ENCODE data around the gene MGAT3.
"Not testable (repeated sequence)": the region's sequence is repeated elsewhere in the genome, so short reads cannot be mapped to it uniquely, and the experiment has no call there.

MGAT3 gene

DNA sequence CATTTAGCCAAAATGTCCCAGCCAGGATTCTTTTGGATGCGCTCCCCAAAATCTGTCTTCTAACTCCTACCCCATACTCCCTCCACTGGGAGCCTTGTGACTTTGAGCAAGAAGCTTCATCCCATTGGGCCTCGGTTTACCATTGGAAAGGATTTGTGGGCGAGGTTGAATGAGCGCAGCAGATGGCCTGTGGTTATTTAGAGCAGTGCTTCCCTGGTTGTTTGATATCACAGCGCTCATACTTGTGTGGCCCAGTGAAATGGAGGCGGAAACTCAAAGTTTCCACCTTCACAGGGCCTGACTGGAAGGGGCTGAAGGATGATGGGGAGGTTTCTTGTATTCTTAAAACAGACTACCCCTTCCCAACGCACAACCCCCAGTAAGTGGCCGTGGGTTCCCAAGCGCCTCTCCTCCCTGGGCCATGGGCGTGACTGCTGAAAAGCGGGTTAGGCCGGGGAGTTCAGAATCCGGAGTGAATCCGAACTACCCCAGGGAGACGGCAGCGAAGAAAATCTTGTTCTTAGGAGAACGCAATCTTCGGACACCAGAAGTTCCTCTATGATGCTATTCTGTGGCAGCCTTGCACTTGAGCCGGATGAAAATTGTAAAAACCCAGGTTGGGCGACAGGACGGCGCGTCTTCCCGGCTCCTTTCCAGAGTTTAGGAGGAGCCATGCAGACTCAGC, 62.3 kb downstream of the MGAT3 start:
- no peak for DNase-seq

DNA sequence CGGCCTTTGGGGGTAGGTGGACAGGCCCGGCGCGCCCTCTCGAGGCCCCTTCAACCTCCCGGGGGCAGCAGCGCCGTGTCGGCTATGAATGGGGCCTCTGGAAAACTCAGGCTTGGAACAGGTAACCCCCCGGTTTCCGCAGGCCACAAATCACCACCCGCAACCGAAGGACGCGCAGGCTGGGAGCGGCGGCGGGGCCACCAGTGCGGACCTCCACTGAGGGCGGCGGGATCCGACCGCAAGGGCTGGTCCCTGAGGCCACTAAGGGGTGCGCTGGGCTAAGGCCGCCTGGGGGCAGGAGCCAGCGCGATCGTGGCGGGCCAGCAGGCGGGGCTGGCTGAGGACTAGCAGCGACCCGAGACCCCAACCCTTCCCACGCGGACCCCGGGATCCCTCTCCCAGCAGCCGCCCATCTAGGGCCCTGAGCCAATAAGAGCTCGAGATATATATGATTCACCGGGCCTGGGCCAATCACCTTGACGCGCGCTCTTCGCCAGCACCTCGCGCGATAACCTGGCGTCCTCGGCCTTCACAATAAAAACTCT, 62.9 kb downstream of the MGAT3 start:
- peak; percentile 90 for DNase-seq

DNA sequence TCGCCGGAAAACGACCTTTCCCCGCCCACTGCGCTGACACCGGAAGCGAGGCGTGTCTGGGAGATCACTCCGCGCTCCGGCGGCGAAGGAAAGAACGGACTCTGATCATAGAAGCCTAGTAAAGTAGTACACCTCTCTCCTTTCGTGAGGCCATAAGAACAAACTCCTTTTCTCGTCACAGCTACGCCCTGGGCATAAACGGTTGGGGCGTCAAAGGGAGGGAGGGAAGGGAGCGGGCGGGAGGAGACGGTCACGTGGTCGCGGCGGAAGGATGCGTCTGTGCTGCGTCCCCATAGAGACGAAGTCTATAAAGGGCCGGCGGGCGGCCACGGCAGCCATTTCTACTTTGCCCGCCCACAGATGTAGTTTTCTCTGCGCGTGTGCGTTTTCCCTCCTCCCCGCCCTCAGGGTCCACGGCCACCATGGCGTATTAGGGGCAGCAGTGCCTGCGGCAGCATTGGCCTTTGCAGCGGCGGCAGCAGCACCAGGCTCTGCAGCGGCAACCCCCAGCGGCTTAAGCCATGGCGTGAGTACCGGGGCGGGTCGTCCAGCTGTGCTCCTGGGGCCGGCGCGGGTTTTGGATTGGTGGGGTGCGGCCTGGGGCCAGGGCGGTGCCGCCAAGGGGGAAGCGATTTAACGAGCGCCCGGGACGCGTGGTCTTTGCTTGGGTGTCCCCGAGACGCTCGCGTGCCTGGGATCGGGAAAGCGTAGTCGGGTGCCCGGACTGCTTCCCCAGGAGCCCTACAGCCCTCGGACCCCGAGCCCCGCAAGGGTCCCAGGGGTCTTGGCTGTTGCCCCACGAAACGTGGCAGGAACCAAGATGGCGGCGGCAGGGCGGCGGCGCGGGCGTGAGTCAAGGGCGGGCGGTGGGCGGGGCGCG, 63.7 kb downstream of the MGAT3 start, which contains the start of gene ATF4:
TSS of gene ATF4 (plus strand) at position 337 of the 880 bp plus-strand sequence. CDS start 884 bp downstream, outside the sequence.
- DNase-seq, result peak; percentile 59

DNA sequence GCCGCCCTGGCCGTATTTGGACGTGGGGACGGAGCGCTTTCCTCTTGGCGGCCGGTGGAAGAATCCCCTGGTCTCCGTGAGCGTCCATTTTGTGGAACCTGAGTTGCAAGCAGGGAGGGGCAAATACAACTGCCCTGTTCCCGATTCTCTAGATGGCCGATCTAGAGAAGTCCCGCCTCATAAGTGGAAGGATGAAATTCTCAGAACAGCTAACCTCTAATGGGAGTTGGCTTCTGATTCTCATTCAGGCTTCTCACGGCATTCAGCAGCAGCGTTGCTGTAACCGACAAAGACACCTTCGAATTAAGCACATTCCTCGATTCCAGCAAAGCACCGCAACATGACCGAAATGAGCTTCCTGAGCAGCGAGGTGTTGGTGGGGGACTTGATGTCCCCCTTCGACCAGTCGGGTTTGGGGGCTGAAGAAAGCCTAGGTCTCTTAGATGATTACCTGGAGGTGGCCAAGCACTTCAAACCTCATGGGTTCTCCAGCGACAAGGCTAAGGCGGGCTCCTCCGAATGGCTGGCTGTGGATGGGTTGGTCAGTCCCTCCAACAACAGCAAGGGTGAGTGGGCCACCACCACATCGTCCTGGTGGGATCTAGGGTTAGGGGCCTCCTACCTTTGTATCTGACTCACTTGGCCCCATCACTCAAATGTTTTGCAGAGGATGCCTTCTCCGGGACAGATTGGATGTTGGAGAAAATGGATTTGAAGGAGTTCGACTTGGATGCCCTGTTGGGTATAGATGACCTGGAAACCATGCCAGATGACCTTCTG, 64.5 kb downstream of the MGAT3 start:
- not testable (repeated sequence) for DNase-seq

DNA sequence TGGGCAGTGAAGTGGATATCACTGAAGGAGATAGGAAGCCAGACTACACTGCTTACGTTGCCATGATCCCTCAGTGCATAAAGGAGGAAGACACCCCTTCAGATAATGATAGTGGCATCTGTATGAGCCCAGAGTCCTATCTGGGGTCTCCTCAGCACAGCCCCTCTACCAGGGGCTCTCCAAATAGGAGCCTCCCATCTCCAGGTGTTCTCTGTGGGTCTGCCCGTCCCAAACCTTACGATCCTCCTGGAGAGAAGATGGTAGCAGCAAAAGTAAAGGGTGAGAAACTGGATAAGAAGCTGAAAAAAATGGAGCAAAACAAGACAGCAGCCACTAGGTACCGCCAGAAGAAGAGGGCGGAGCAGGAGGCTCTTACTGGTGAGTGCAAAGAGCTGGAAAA, 65.3 kb downstream of the MGAT3 start:
- not testable (repeated sequence) for DNase-seq

DNA sequence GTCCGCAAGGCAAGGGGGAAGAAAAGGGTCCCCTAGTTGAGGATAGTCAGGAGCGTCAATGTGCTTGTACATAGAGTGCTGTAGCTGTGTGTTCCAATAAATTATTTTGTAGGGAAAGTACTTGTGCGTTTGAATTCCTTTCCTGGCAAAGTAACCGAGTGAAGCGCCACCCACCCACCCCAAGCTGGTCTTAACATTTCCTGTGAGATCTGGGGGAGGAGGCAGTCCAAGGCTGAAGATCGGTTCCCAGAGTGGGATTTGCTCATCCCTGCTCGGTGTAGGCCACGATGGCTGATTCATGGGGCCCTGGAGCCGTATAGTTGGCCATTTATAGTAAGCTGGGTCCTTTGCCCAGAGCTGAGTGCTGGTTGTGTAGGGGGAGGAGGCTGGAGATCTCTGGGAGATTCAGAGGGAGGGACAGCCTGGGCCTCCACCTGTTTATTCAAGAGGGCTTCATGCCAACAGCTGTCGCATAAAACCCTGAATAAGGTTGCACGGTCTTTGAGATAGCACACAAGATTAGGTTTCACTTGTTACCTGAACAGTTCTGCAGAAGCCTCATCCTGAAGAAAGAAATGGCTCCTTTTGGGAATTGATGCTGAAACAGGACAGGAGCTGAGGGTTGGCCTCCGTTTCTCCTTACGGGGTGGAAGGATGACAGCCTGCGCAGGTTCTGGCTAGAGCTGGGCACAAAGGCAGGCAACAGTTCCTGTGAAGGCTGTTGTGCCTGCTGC, 65.9 kb downstream of the MGAT3 start:
- DNase-seq, result no peak

DNA sequence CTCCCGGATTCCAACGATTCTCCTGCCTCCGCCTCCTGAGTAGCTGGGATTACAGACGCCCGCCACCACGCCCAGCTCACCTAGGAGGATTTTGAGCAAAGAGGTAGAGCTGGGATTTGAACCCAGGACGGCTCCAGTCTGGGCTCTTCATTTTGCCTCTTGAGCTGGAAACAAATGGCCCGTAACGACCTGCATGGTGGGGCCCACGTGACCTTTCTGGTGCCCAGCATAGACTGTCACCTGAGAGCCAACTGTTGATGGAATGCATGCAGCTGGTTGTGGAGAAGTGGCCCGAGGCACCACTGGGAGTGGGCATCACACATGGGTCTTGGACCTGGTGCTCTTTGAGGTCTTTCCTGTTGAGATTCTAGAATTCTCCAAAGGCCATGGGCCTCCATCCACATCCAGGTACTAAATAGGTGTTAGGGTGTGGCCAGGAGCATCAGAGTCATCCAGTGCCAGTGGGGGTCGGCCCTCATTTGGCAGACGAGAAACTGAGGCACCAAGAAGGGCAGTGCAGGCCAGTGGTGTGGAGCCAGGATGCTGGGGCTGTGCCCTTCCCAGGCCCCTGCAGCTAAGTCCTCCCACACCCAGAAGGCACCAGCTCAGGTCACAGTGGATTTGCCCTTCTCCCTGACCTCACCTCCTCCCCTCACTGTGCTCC, 67.4 kb downstream of the MGAT3 start:
- DNase-seq, result no peak

DNA sequence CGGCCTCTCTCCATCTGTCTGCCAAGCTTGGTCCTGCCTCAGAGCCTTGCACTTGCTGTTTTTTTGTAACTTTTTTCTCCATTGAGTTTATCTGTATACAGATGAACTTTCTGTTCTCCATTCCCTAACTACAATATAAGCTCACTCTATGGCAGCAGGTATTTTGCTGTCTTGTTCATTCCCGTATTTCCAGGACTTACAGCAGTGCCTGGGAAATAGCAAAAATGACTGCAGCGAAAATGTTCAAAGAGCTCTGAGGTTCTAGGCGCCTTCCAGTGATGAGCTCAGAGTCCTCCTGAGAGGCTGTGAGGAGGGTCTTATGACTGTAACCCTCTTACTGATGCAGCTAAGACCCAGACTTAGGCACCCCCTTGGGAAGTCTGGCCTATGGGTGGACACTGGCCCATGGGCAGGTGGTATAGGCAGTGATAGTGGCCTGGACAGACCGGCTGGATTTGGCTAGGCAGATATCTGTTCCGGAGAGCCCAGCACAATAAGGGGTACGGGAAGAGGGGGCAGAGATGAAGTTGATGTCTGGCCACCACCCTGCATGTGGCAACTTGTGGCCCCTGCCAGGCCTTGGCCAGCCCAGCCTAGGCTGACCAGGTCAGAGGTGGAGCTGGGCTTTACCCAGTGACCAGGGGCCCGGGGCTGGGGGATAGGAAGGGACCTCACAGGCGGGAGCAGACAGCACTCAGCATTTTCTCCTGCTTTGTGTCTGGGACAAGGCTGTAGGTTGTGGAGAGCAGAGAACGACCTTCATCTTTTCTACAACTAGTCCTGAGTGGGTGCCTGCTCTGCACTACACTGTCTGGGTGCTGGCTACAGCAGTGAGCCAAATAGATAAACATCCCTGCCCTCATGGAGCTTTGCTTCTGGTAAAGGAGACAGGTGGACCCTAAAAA, 68.2 kb downstream of the MGAT3 start:
- DNase-seq, result no peak

DNA sequence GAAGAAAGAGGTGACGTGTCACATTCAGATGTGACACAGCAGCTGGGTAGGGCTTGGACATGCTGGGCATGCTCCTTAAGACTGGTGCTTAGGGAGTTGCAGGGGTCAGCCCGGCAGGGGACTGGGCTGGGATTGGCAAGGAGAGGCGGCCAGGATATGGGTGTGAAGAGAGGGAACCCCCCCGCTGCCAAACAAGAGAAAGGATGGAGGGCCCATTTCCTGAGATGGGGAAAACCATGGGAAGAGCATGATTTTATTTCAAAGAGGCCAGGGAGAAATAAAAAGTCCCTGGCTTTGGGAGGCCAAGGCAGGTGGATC, 68.8 kb downstream of the MGAT3 start:
- DNase-seq, result no peak

DNA sequence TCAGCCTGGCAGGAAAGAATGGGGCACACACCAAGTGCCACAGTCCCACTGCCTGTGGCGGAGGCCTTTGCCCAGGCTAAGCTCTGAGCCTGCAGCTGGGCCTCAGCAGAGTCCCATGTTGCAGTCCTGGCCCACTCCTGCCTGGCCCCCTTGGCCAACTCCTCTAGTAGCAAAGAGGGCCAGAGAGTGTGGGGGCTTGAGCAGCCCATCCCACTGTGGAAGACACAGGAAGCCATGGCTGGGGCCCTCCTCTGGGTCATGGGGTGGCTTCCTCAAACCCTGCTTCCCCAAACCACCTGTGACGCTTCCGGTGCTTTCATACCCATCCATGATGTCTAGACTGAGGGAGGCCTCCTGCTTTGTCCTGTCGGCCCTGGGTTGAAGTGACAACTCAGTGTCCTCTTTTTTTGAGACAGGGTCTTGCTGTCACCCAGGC, 69.9 kb downstream of the MGAT3 start:
- DNase-seq, result no peak

DNA sequence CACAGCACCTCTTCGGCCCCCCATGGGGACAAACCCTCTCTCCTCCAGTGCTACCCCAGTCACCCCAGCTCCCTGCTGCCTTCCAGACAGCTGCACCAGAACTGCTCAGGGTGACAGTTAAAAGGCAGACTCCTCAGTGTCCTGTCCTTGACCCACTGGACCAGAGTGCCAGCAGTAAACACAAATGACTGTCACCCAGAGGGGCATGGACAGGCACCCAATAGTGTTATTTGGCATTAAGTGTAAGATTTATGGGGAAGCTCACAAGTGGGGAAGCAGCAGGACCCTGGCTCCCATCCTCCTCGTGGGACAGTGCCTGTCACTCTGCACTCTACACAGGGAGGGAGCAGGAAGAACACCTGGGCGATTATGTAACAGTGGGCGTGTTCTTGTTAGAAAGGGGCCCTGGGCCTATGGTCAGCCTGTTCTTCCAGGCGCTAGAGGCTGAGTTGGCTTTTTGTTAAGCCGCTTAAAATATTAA, 70.7 kb downstream of the MGAT3 start:
- DNase-seq, result no peak

DNA sequence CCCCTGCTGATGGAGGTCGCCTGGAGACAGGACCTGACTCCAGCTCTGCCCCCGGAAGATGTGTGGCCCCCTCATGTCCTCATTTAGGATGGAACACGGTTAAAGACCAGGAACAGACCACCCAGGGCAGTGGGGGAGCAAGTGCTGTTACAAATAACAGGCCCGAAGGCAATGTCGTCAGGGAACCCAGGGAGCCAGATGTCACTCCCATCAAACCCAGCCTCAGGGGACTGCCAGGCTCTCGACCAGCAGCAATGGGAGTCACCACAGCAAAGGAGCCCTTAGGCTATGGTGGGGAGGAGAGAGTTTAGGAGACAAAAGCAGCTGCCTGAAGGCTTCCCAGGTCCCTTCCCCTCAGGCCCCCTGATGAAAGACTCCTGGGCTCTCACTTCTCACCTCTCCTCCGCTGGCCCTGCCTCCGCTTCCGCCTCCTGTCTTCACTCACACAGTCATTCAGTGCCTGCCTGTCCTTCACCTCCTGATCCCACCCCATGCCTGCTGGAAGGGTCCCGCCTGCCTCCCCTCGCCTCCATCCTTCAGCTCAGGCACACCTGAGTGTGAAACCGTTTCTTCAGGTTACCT, 71.4 kb downstream of the MGAT3 start:
- DNase-seq, result no peak

DNA sequence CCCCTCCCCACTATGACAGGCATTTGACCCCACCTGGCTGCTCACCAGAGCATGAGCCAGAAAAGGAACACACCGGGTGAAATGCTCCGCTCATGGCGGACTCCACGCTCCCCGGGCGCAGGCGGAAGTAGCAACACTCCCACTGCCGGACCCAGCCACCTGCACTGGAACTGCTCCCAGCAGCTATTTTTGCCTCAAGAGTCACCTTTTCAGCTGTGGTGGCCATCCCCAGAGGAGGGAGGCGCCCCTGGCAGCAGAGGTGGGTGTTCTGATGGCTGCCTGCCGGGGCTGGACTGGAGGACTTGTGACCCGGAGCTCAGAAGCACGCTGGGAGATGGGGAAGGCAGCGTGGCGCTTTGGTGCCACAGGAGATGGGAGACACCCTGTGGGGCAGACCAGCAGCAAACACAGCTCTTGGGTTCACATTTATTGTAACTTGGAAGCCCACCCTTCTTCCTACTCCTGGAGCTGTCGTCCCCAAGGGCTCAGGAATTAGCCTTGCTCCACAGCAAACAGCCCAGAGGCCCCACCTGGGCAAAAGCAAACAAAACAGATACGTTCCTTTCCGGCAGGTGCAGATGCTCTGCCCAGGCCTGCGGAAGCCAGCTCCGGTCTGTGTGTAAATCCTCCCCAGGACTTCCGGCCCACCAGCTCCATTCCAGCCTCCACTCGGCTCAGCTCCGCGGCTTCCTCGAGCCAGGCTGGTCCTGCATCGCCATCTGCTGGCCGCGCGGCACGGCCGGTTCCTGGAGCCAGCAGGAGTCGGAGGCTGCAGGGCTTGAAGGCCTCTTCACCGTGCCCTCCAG, 72.1 kb downstream of the MGAT3 start:
- peak; percentile 56 for DNase-seq

DNA sequence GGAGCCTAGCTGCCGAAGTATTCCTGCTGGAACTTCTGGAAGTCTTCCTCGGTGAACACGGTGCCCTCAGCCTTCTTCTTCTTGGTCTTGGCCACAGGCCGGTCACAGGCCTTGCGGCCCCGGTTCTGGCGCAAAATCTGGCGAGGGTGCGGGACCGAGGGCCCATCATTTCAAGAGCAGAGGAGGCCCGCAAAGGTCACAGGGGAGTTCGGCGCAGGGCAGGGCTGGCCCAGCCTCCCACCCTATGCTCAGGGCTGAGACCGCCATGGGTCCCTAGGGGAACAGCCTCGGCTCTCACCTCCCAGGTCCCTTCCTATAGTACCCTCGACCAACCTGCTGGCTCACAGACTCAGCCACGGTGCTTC, 72.7 kb downstream of the MGAT3 start:
- no peak for DNase-seq

DNA sequence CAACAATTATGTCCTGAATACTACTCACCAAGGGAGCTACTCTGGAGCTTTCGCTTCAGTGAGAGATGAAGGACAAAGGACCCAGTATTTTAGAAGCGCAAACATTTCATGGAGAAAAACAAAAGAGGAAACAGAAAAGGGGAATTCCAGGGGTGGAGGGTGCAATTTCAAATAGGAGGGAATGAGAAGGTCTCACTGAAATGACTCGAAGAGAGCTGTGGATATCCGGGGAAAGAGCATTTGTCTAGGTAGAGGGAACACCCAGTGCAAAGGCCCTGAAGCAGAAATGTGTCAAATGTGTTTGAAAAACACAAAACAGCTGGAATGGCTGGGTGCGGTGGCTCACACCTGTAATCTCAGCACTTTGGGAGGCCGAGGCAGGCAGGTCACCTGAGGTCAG, 73.3 kb downstream of the MGAT3 start:
- DNase-seq, result no peak

DNA sequence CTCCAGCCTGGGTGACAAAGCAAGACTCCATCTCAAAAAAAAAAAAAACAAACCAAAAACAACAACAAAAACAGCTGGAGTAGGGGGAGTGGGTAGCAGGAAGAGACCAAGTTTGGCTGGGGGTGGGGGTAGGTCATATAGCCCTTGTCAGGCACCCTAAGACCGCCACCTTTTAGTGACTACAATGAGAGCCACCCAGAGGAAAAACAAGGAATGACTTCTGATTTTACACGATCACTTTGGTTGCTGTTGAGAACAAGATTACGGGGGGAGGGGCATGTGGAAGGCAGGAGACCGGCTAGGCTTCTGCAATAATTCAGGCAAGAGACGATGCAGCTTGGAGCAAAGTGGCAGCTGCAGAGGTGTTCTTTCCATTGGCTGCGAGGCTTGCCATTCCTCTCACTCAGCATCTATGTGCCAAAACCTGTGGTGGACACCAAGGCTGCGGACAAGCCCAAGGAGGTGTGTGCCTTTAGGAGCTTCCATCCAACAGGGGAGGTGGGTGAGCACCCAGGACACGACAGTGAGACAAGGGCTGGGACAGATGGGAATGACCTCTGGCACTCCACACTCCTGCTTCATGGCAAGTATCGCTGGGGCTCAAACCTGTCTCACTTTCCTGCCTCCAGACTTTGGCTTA, 74.0 kb downstream of the MGAT3 start:
- DNase-seq, result no peak

DNA sequence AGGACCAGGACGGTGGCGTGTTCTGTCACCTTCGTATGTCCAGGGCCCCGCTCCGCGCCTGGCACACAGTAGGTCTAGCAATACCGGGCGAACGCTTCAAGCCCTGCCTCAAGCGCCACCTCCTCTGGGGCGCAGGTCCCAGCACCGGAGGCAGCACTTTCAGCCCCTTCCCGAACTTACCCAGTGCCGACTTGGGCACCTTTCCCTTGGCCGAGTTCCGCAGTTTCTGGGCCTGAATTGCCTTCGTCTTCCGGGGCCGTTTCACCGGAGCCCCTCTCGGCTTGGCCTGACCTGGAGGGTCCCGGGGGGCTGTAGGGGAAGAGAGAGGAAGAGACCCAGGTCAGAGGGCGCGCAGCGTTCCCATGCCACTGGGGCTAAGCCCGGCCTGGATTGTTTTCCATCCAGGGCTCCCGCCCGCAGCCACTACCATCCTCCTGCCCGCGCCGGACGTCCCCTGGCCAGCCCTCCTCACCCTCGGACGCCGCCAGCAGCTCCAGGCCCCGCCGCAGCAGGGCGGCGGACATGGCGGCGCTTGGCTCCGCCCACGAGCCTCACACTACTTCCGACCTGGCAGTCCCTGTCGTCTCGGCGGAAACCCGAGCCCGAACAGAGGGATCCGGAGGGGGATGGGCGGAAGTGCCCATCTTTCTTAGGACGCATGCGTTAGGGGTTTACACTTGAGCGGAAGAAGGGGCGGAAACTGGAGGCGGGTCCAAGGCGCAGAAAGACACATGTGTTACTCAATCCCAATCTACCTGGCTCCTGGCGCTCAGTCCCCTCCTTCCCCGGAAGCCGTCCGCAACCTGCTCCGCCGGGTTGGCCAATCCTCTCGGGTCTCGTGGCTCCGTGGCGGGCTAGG, 75.6 kb downstream of the MGAT3 start, which contains the start of gene RPS19BP1:
TSS of gene RPS19BP1 (minus strand) at position 534 of the 859 bp plus-strand sequence. CDS start at position 524, 10 bp downstream.
- DNase-seq, result peak; percentile 91

DNA sequence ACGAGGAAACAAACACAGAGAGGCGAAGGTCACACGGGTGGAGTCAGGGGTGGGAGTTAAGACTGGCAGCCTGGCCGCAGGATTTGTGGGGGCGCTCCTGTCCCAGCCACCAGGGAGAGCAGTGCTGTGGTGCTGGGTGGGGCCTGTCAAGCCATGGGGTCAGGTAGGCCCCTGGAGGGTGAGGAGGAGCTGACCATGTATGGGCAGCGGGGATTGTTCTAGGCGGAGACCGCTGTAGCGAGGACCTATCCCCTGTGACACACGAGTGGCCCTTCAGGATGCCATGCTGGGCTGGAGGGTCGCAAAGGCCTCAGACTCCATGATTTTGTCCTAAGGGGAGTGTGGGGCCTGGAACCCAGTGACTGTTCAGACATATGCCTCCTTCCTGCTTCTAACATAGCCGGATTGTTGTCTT, 77.3 kb downstream of the MGAT3 start:
- DNase-seq, result no peak
